ENCODE data around the gene DENND10. TPM values are rescaled to one million over a fixed set of nuclear protein-coding genes. Genes with fewer than 3 reads are reported as not detected.

The DENND10 gene
- total RNA-seq, 5 donors from 2014 or later (not counting 1 experiment from before 2014, with no cell fraction given), result 28.5 to 52.4 (median 41.7) TPM

DNA sequence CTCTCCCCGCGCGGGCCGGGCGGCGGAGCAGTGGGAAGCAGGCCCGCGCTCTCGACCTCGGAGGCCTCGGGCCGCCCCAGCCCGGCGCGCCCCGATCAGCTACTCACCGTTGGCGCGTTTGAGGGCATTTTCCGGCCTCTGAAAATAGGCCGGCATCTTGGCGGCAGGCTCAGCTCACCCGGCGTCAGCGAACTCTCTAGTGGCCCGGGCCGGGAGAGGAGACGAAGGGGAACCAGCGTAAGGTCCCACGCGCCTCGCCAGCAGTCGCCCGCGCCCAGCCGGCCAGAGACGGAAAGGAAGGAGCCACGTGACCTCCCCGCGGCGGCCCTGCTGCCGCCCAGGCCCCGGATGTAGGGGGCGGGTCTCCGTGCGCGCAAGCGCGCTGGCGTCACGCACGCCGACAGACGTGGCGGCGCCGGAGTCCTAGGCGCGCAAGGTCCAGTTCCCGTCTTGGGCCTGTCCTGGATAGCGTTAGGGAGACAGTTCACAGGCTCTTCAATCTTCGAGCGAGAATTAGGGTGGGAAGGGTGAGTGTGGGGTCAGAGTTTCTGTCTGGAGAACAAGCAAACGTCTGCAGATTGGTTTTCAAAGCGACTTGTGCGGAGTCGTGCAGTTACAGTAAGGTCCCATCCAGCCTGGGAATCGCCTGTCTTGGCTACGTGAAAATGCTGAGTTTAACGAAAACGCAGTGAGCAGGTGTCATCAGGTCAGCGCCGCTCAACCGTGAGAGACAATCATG is 23.2 kb upstream of the DENND10 start, which contains the start of gene EIF3A:
Gene EIF3A (minus strand): TSS at position 297 of the 739 bp plus-strand sequence. CDS start 141 bp downstream, at position 156.
- no peaks in the 10 kb centered on the region for H3K9me3 Mint-ChIP-seq

DNA sequence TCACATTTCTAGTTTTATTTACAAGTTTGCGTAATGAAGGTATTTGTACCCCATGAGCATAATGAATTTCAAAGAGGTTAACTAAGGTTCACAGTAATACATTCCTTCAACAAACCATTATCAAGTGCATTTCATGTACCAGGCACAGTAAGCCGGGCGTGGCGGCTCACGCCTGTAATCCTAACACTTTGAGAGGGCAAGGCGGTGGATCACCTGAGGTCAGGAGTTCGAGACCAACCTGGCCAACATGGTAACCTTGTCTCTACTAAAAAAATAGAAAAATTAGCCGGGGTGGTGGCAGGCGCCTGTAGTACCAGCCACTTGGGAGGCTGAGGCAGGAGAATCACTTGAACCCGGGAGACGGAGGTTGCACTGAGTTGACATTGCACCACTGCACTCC is 19.0 kb upstream of the DENND10 start:
- H3K36me3 ChIP-seq (ENCODE audit: control insufficient read depth in 2 of 2, extremely low read depth in 1 of 2, insufficient read depth in 1 of 2, low read length in 1 of 2), result no peaks in the 10 kb centered on the region
- ChIA-PET CTCF (interaction anchor here in 1 of 2 donors (0.6 kb wide), 1 partner anchor 11 kb away, joined by 5 read pairs; no protein-coding TSS in a partner anchor), POLR2A (no interaction called here)
- Mint-ChIP-seq H3K4me1 (peaks cover 20 to 37% (median 32%) of the 10 kb centered on the region in 3 donors), H3K27me3 (no peaks in the 10 kb centered on the region), H3K36me3 (no peaks in the 10 kb centered on the region), H3K4me3 (no peak overlapping the region), H3K9me3 (no peaks in the 10 kb centered on the region), H3K27ac (no peak overlapping the region)
- no peak overlapping the region for H3K27ac ChIP-seq (ENCODE audit: low read length)
- no peak overlapping the region for H3K4me3 ChIP-seq (ENCODE audit: control insufficient read depth in 1 of 2, extremely low read depth in 1 of 2, low read length in 1 of 2)
- no peaks in the 10 kb centered on the region for H3K27me3 ChIP-seq (replicated peaks in 1 of 2; ENCODE audit: control insufficient read depth in 2 of 2, extremely low read depth in 1 of 2, insufficient read depth in 2 of 2, low read length in 1 of 2)
- DNase-seq, result no peak
- 93% methylated on average over 8 of the region's 11 CpGs for WGBS (ENCODE audit: insufficient coverage)
- peaks cover 0 to 15% of the 10 kb centered on the region in 2 experiments for H3K4me1 ChIP-seq (ENCODE audit: control insufficient read depth in 1 of 2, extremely low read depth in 1 of 2, insufficient read depth in 2 of 2, low read length in 2 of 2)
- H3K9me3 ChIP-seq, result no peaks in the 10 kb centered on the region
- ATAC-seq (replicated peaks in 1 of 4), result no peak

More for the DNA sequence above, 23.2 kb upstream of the DENND10 start, which contains the start of gene EIF3A:
- POLR2A ChIA-PET, result no interaction called here
- H3K9me3 ChIP-seq, result no peaks in the 10 kb centered on the region
- H3K36me3 Mint-ChIP-seq, result peaks cover 10% of the 10 kb centered on the region
- H3K4me3 ChIP-seq (ENCODE audit: control insufficient read depth in 1 of 2, extremely low read depth in 1 of 2, low read length in 1 of 2), result peak within 1 kb of the TSS; percentile 81
- H3K4me1 ChIP-seq (ENCODE audit: control insufficient read depth in 1 of 2, extremely low read depth in 1 of 2, insufficient read depth in 2 of 2, low read length in 2 of 2), result peaks cover 16 to 27% of the 10 kb centered on the region in 2 experiments
- no peaks in the 10 kb centered on the region for H3K27me3 Mint-ChIP-seq
- H3K27ac ChIP-seq (ENCODE audit: low read length), result peak within 1 kb of the TSS; percentile 93
- CTCF ChIA-PET, result interaction anchor here (0.5 to 0.7 kb wide), 2 partner anchors 84 to 98 kb away, joined by 3 to 7 read pairs; no protein-coding TSS in a partner anchor
- H3K4me1 Mint-ChIP-seq, result peaks cover 47 to 49% (median 48%) of the 10 kb centered on the region in 3 donors
- peak; percentile 74 to 94 (median 87) for DNase-seq
- peak within 1 kb of the TSS; percentile 91 to 96 for H3K27ac Mint-ChIP-seq
- no peaks in the 10 kb centered on the region for H3K27me3 ChIP-seq (replicated peaks in 1 of 2; ENCODE audit: control insufficient read depth in 2 of 2, extremely low read depth in 1 of 2, insufficient read depth in 2 of 2, low read length in 1 of 2)
- no peaks in the 10 kb centered on the region for H3K36me3 ChIP-seq (ENCODE audit: control insufficient read depth in 2 of 2, extremely low read depth in 1 of 2, insufficient read depth in 1 of 2, low read length in 1 of 2)
- ATAC-seq (replicated peaks in 1 of 4), result peak; percentile 83 to 86 (median 86)
- under 1% methylated on average over 68 of the region's 74 CpGs for WGBS (ENCODE audit: insufficient coverage)
- H3K4me3 Mint-ChIP-seq, result peak within 1 kb of the TSS; percentile 95 to 97 (median 96)

DNA sequence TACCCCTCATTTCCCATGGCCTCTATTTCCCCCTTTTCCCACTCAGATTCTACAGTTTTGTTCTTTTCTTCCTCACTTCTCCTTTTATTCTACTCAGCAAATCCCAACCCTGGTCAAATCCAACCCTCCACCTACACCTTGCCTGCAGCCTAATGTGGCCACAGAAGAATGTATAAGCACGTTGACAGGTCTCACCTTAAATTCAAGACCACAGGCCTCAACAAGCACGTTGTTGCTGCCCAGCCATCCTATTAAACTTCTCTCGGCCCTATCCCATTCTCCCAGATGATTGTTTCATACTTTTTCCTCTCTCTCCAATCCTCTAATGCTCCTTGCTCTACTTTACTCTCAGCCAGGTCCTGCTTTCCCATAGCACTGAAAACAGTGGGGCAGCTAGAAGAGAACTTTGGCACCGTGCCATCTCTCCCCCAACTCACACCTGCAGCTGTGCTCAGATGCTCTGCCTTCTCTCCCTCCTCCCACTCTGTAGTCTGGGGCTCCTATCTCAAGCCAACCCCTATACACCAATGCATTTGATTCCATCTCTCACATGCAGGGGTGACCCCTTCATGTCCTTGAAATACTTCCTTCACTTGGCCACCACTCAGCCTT is 16.5 kb upstream of the DENND10 start:
- no peaks in the 10 kb centered on the region for H3K36me3 Mint-ChIP-seq
- peaks cover 35 to 47% (median 47%) of the 10 kb centered on the region in 3 donors for H3K4me1 Mint-ChIP-seq
- Histone ChIP-seq H3K4me1 (ENCODE audit: control insufficient read depth in 1 of 2, extremely low read depth in 1 of 2, insufficient read depth in 2 of 2, low read length in 2 of 2) (peaks cover 4 to 32% of the 10 kb centered on the region in 2 experiments), H3K9me3 (no peaks in the 10 kb centered on the region), H3K27me3 (replicated peaks in 1 of 2; ENCODE audit: control insufficient read depth in 2 of 2, extremely low read depth in 1 of 2, insufficient read depth in 2 of 2, low read length in 1 of 2) (no peaks in the 10 kb centered on the region), H3K27ac (ENCODE audit: low read length) (no peak overlapping the region), H3K36me3 (ENCODE audit: control insufficient read depth in 2 of 2, extremely low read depth in 1 of 2, insufficient read depth in 1 of 2, low read length in 1 of 2) (no peaks in the 10 kb centered on the region), H3K4me3 (ENCODE audit: control insufficient read depth in 1 of 2, extremely low read depth in 1 of 2, low read length in 1 of 2) (no peak overlapping the region)
- DNase-seq (no peak), ATAC-seq (replicated peaks in 1 of 4) (no peak)
- CTCF ChIA-PET, result no interaction called here
- H3K9me3 Mint-ChIP-seq, result no peaks in the 10 kb centered on the region
- H3K4me3 Mint-ChIP-seq, result no peak overlapping the region
- H3K27ac Mint-ChIP-seq, result peak overlapping the region in 1 of 2 donors; percentile 33
- WGBS (ENCODE audit: insufficient coverage), result 73% methylated on average over 4 of the region's 4 CpGs
- no peaks in the 10 kb centered on the region for H3K27me3 Mint-ChIP-seq
- POLR2A ChIA-PET, result no interaction called here

DNA sequence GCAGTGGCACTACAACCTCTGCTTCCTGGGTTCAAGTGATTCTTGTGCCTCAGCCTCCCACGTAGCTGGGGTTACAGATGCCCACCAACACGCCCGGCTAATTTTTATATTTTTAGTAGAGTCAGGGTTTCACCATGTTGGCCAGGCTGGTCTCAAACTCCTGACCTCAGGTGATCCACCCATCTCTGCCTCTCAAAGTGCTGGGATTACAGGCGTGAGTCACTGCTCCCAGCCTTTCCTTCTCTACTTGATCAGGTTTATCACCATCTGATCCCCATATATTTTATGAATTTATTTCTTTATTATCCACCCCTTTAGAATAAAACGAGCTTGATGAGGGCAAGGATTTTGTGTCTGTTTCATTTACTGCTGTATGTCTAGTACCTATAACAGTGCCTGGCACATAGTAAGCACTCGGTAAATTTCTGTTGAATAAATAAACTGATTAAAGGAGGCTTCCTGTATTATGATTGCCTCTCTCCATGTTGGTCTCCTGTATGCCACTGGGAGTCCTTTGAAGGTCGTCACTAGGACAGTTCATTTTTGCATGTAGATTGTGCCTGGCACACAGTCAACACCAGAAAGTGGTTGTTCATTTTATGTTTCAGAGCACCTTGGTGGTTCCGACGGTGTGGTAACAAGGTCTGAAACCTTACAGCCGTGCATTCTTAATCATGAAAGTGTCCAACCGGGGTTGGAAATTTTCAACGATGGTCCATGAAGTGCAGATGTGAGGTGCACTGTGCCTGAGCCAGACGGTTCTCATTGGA is 13.7 kb upstream of the DENND10 start:
- Histone ChIP-seq H3K4me3 (ENCODE audit: control insufficient read depth in 1 of 2, extremely low read depth in 1 of 2, low read length in 1 of 2) (no peak overlapping the region), H3K9me3 (no peaks in the 10 kb centered on the region), H3K27ac (ENCODE audit: low read length) (peak overlapping the region; percentile 90), H3K4me1 (ENCODE audit: control insufficient read depth in 1 of 2, extremely low read depth in 1 of 2, insufficient read depth in 2 of 2, low read length in 2 of 2) (peaks cover 4 to 45% of the 10 kb centered on the region in 2 experiments), H3K36me3 (ENCODE audit: control insufficient read depth in 2 of 2, extremely low read depth in 1 of 2, insufficient read depth in 1 of 2, low read length in 1 of 2) (no peaks in the 10 kb centered on the region), H3K27me3 (replicated peaks in 1 of 2; ENCODE audit: control insufficient read depth in 2 of 2, extremely low read depth in 1 of 2, insufficient read depth in 2 of 2, low read length in 1 of 2) (no peaks in the 10 kb centered on the region)
- Mint-ChIP-seq H3K4me3 (peak overlapping the region in 2 of 3 donors; percentile 57 to 71), H3K4me1 (peaks cover 36 to 66% (median 50%) of the 10 kb centered on the region in 3 donors), H3K36me3 (no peaks in the 10 kb centered on the region), H3K27ac (peak overlapping the region; percentile 97 to 100), H3K9me3 (no peaks in the 10 kb centered on the region), H3K27me3 (no peaks in the 10 kb centered on the region)
- peak in 23 of 35 experiments; percentile 24 to 71 (median 45) for DNase-seq
- ATAC-seq (replicated peaks in 1 of 4), result peak; percentile 41 to 64 (median 62)
- 47% methylated on average over 8 of the region's 13 CpGs for WGBS (ENCODE audit: insufficient coverage)
- ChIA-PET POLR2A (interaction anchor here (0.6 to 1.7 kb wide), 3 partner anchors 14 to 108 kb away, joined by 3 to 15 read pairs (median 8); partner anchors contain the start of gene DENND10 (in 1 of the 2)), CTCF (interaction anchor here in 1 of 2 donors (0.6 to 1.2 kb wide), 4 partner anchors 8 to 755 kb away, joined by 3 to 6 read pairs (median 4); no protein-coding TSS in a partner anchor)

DNA sequence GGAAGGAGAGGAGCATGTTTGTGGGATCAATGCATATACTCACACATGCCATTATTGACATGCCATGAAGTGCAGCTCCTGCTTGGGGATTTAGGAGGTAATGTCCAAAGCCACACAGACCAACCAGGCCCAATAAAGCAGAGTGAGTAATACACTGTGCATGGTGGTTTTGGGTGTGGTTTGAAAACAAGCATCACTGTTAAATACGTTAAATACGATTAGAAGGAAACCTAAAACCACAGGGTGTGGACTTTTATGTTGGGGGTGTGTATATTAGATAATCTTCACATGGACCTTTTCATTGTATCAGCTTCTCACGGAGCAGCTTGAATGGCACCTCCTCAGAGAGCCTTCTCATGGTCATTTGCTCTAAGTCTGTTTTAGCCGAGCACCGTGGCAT is 12.9 kb upstream of the DENND10 start:
- Mint-ChIP-seq H3K27me3 (no peaks in the 10 kb centered on the region), H3K4me1 (peaks cover 40 to 70% (median 52%) of the 10 kb centered on the region in 3 donors), H3K9me3 (no peaks in the 10 kb centered on the region), H3K36me3 (no peaks in the 10 kb centered on the region), H3K27ac (peak overlapping the region; percentile 97 to 100), H3K4me3 (peak overlapping the region; percentile 53 to 71 (median 57))
- H3K27me3 ChIP-seq (replicated peaks in 1 of 2; ENCODE audit: control insufficient read depth in 2 of 2, extremely low read depth in 1 of 2, insufficient read depth in 2 of 2, low read length in 1 of 2), result no peaks in the 10 kb centered on the region
- H3K27ac ChIP-seq (ENCODE audit: low read length), result peak overlapping the region; percentile 90
- ChIA-PET CTCF (interaction anchor here in 1 of 2 donors (0.6 to 1.2 kb wide), 4 partner anchors 9 to 16 kb away, joined by 3 to 6 read pairs (median 4); no protein-coding TSS in a partner anchor), POLR2A (interaction anchor here (0.6 to 1.7 kb wide), 6 partner anchors 8 to 107 kb away, joined by 3 to 15 read pairs (median 5); partner anchors contain the start of gene DENND10 (in 1 of the 2))
- 0% methylated on average over 1 of the region's 5 CpGs for WGBS (ENCODE audit: insufficient coverage)
- H3K9me3 ChIP-seq, result no peaks in the 10 kb centered on the region
- no peak overlapping the region for H3K4me3 ChIP-seq (ENCODE audit: control insufficient read depth in 1 of 2, extremely low read depth in 1 of 2, low read length in 1 of 2)
- H3K4me1 ChIP-seq (ENCODE audit: control insufficient read depth in 1 of 2, extremely low read depth in 1 of 2, insufficient read depth in 2 of 2, low read length in 2 of 2), result peaks cover 4 to 53% of the 10 kb centered on the region in 2 experiments
- ATAC-seq (replicated peaks in 1 of 4) (peak; percentile 87 to 93 (median 88)), DNase-seq (peak in 34 of 35 experiments; percentile 7 to 82 (median 42))
- no peaks in the 10 kb centered on the region for H3K36me3 ChIP-seq (ENCODE audit: control insufficient read depth in 2 of 2, extremely low read depth in 1 of 2, insufficient read depth in 1 of 2, low read length in 1 of 2)
